H1 (cell line): ENCODE measurements around the gene SLCO4A1. TPM values are rescaled to one million over a fixed set of nuclear protein-coding genes. Genes with fewer than 3 reads are reported as not detected.
A peak's percentile ranks its signal among the peaks of the same experiment; 100 is the strongest.

Experiments
- CTCF ChIA-PET: fragments of 300-600 bp; sonication (Branson Sonifier 250); formaldehyde crosslinking; loops from one replicate; lab custom pipeline; 2021; ENCODE audit not compliant: partially characterized antibody; lab: Charles Lee
- POLR2A ChIA-PET: fragments of 300-600 bp; sonication (Branson Sonifier 250); formaldehyde crosslinking; loops from one replicate; lab custom pipeline; 2021; ENCODE audit warnings: inconsistent platforms; ENCODE audit not compliant: partially characterized antibody; lab: Charles Lee
- DNase-seq, 2 experiments: peaks; one replicate each; pipeline versions ENCODE4 v3.0.0 to v3.0.0-alpha.2; 2010 to 2022; ENCODE audit warnings: low spot score in 2 of 2, low read depth in 1 of 2, mixed read lengths in 1 of 2
- FAIRE-seq: peaks from 2 replicates; lab custom pipeline; 2011; peaks lifted over from hg19 to GRCh38; lab: Jason Lieb, UNC
- H2AFZ ChIP-seq: 2 replicates; pipeline ENCODE4 v1.8.1; 2012; ENCODE audit warnings: low read length, inconsistent platforms
- H2AK5ac ChIP-seq: 2 replicates; pipeline ENCODE4 v1.6.1; 2013; ENCODE audit warnings: low read depth, low read length
- H2BK120ac ChIP-seq: replicated peaks from 2 replicates; pipeline ENCODE3; 2013; ENCODE audit warnings: low read depth, low read length, inconsistent platforms
- H2BK12ac ChIP-seq: 2 replicates; pipeline ENCODE4 v1.6.1; 2013; ENCODE audit warnings: low read depth, low read length
- H2BK15ac ChIP-seq: 2 replicates; pipeline ENCODE4 v1.6.1; 2013; ENCODE audit warnings: low read length
- H2BK20ac ChIP-seq: 2 replicates; pipeline ENCODE4 v1.6.1; 2013; ENCODE audit warnings: low read length
- H2BK5ac ChIP-seq: 2 replicates; pipeline ENCODE4 v1.6.1; 2013; ENCODE audit warnings: low read depth, low read length
- H3K14ac ChIP-seq: 2 replicates; pipeline ENCODE4 v1.6.1; 2013; ENCODE audit warnings: inconsistent platforms; ENCODE audit not compliant: insufficient read length
- H3K18ac ChIP-seq: 2 replicates; pipeline ENCODE4 v1.6.1; 2013; ENCODE audit warnings: low read length; ENCODE audit errors: extremely low read depth
- H3K23ac ChIP-seq: 2 replicates; pipeline ENCODE4 v1.6.1; 2013; ENCODE audit warnings: inconsistent platforms; ENCODE audit not compliant: insufficient read length
- H3K23me2 ChIP-seq: 2 replicates; pipeline ENCODE4 v1.6.1; 2013; ENCODE audit warnings: low read depth, low read length
- H3K27ac ChIP-seq: 2 replicates; pipeline ENCODE4 v1.6.1; 2011; ENCODE audit warnings: low read depth, low read length, inconsistent platforms
- H3K27me3 ChIP-seq, 4 experiments: replicated peaks in 1 of 4; 1 replicate in 1 of 4; 2 replicates in 3 of 4; pipeline versions ENCODE4 v1.6.1 to v1.8.1; 2011 to 2013; ENCODE audit warnings: low read length in 3 of 4, mild to moderate bottlenecking in 3 of 4, inconsistent platforms in 2 of 4, mixed read lengths in 2 of 4, moderate library complexity in 1 of 4; ENCODE audit not compliant: control insufficient read depth in 3 of 4, insufficient read depth in 3 of 4; ENCODE audit errors: extremely low read depth in 1 of 4
- H3K36me3 ChIP-seq, 4 experiments: 2 replicates each; pipeline versions ENCODE4 v1.6.1 to v1.8.1; 2011 to 2013; ENCODE audit warnings: mild to moderate bottlenecking in 4 of 4, low read length in 3 of 4, moderate library complexity in 2 of 4, control low read depth in 1 of 4, inconsistent platforms in 1 of 4; ENCODE audit not compliant: insufficient read depth in 4 of 4, control insufficient read depth in 2 of 4
- H3K4ac ChIP-seq: replicated peaks from 2 replicates; pipeline ENCODE3; 2013; ENCODE audit warnings: low read length, low read depth, mixed read lengths, inconsistent platforms; ENCODE audit not compliant: insufficient read length
- H3K4me1 ChIP-seq, 4 experiments: replicated peaks in 1 of 4; 1 replicate in 1 of 4; 2 replicates in 3 of 4; pipeline versions ENCODE4 v1.6.1 to v1.8.1; 2011 to 2013; ENCODE audit warnings: low read length in 3 of 4, inconsistent platforms in 2 of 4, mixed read lengths in 1 of 4; ENCODE audit not compliant: insufficient read depth in 4 of 4, control insufficient read depth in 3 of 4
- H3K4me2 ChIP-seq, 2 experiments: 2 replicates each; pipeline versions ENCODE4 v1.6.1 to v1.8.1; 2011 to 2013; ENCODE audit warnings: low read depth in 2 of 2, low read length in 2 of 2, control low read depth in 1 of 2, inconsistent platforms in 1 of 2, mild to moderate bottlenecking in 1 of 2; ENCODE audit not compliant: insufficient read depth in 1 of 2
- H3K4me3 ChIP-seq, 4 experiments: fragments of 200-600, 300-600 bp in 1 of 4; sonication (generic), shearing (Covaris generic), sonication (Bioruptor Twin) in 1 of 4; 2 replicates each; pipeline versions ENCODE4 v1.5.1 to v1.8.1; 2011 to 2016; ENCODE audit warnings: low read length in 4 of 4, low read depth in 3 of 4, control low read depth in 2 of 4, inconsistent platforms in 2 of 4, mild to moderate bottlenecking in 2 of 4, mixed read lengths in 1 of 4, moderate library complexity in 1 of 4; ENCODE audit not compliant: insufficient read depth in 2 of 4; ENCODE audit errors: extremely low read depth in 1 of 4
- H3K56ac ChIP-seq: replicated peaks from 2 replicates; pipeline ENCODE3; 2013; ENCODE audit warnings: low read depth, mild to moderate bottlenecking, mixed read lengths, low read length, inconsistent platforms; ENCODE audit not compliant: insufficient read length
- H3K79me1 ChIP-seq: 2 replicates; pipeline ENCODE4 v1.6.1; 2013; ENCODE audit warnings: low read depth, low read length, control low read depth
- H3K79me2 ChIP-seq, 2 experiments: 2 replicates each; pipeline versions ENCODE4 v1.6.1 to v1.8.1; 2012 to 2013; ENCODE audit warnings: low read length in 2 of 2, mild to moderate bottlenecking in 2 of 2, inconsistent platforms in 1 of 2; ENCODE audit not compliant: insufficient read depth in 2 of 2, control insufficient read depth in 1 of 2
- H3K9ac ChIP-seq, 4 experiments: replicated peaks in 1 of 4; 1 replicate in 1 of 4; 2 replicates in 3 of 4; pipeline versions ENCODE4 v1.6.1 to v1.8.1; 2011 to 2013; ENCODE audit warnings: low read depth in 3 of 4, low read length in 3 of 4, control low read depth in 2 of 4, mild to moderate bottlenecking in 2 of 4, moderate library complexity in 2 of 4, inconsistent platforms in 1 of 4; ENCODE audit errors: extremely low read depth in 1 of 4
- H3K9me3 ChIP-seq, 2 experiments: 2 replicates each; pipeline versions ENCODE4 v1.6.1 to v1.8.1; 2012 to 2013; ENCODE audit warnings: mild to moderate bottlenecking in 2 of 2, moderate library complexity in 2 of 2, control low read depth in 1 of 2, inconsistent platforms in 1 of 2, low read depth in 1 of 2, low read length in 1 of 2, mixed read lengths in 1 of 2; ENCODE audit not compliant: insufficient read depth in 2 of 2
- H4K20me1 ChIP-seq, 2 experiments: replicated peaks in 1 of 2; 2 replicates each; pipeline versions ENCODE3 to v1.8.1; 2011 to 2013; ENCODE audit warnings: inconsistent platforms in 2 of 2, low read length in 2 of 2, mild to moderate bottlenecking in 1 of 2; ENCODE audit not compliant: insufficient read depth in 2 of 2, control insufficient read depth in 1 of 2
- H4K5ac ChIP-seq: 2 replicates; pipeline ENCODE4 v1.6.1; 2013; ENCODE audit warnings: low read length, low read depth, mixed read lengths, inconsistent platforms; ENCODE audit not compliant: insufficient read length
- H4K8ac ChIP-seq: 2 replicates; pipeline ENCODE4 v1.8.0; 2013; ENCODE audit warnings: mild to moderate bottlenecking, moderate library complexity, low read length, inconsistent platforms; ENCODE audit not compliant: insufficient read depth; ENCODE audit errors: extremely low read depth
- H4K91ac ChIP-seq: replicated peaks from 2 replicates; pipeline ENCODE3; 2013; ENCODE audit warnings: low read length, mixed read lengths, inconsistent platforms; ENCODE audit not compliant: insufficient read length
- ASH2L ChIP-seq: fragments of 200-600, 300-600 bp; sonication (generic); IDR thresholded peaks from one replicate; pipeline ENCODE4 v1.7.1; 2017; ENCODE audit warnings: low read length
- BACH1 ChIP-seq: IDR thresholded peaks from 2 replicates; pipeline ENCODE4 v1.6.1; 2012; ENCODE audit warnings: low read length, improper control_type of control experiment
- BCL11A ChIP-seq, 2 experiments: IDR thresholded peaks; one replicate each; pipeline ENCODE4 v1.6.1; 2011; ENCODE audit warnings: low read depth in 2 of 2, low read length in 2 of 2, mild to moderate bottlenecking in 2 of 2
- CEBPB ChIP-seq: IDR thresholded peaks from 2 replicates; pipeline ENCODE4 v1.6.1; 2012; ENCODE audit warnings: low read depth, low read length
- CTBP2 ChIP-seq: IDR thresholded peaks from 2 replicates; pipeline ENCODE4 v1.7.0; 2011; ENCODE audit warnings: borderline replicate concordance, mild to moderate bottlenecking, moderate library complexity, mixed read lengths, low read length; ENCODE audit not compliant: insufficient read depth, insufficient read length
- E2F6 ChIP-seq: IDR thresholded peaks from 2 replicates; pipeline ENCODE4 v1.6.1; 2012; ENCODE audit warnings: inconsistent platforms
- EZH2 ChIP-seq: fragments of 200-600 bp; sonication (generic); IDR thresholded peaks from 2 replicates; pipeline ENCODE4 v1.7.1; 2012; ENCODE audit warnings: low read depth, mild to moderate bottlenecking, moderate library complexity, low read length, inconsistent platforms; ENCODE audit not compliant: severe bottlenecking
- GTF2F1 ChIP-seq: IDR thresholded peaks from 2 replicates; pipeline ENCODE4 v1.6.1; 2012; ENCODE audit warnings: low read depth, low read length, improper control_type of control experiment, borderline replicate concordance
- NANOG ChIP-seq: IDR thresholded peaks from 2 replicates; pipeline ENCODE4 v1.6.1; 2011; ENCODE audit warnings: low read length, low read depth, mild to moderate bottlenecking, inconsistent platforms; ENCODE audit not compliant: insufficient read depth, poor library complexity, severe bottlenecking
- POLR2A ChIP-seq, 2 experiments: IDR thresholded peaks; 1 replicate in 1 of 2; 2 replicates in 1 of 2; pipeline ENCODE4 v1.6.1; 2011; ENCODE audit warnings: low read depth in 2 of 2, low read length in 2 of 2, mild to moderate bottlenecking in 2 of 2; ENCODE audit errors: control extremely low read depth in 1 of 2
- SIRT6 ChIP-seq: IDR thresholded peaks from one replicate; pipeline ENCODE4 v1.7.1; 2012; ENCODE audit warnings: low read length, inconsistent platforms
- SIX5 ChIP-seq: IDR thresholded peaks from 2 replicates; pipeline ENCODE4 v1.6.1; 2011; ENCODE audit warnings: mild to moderate bottlenecking, low read depth, low read length
- TAF7 ChIP-seq: optimal IDR thresholded peaks from 2 replicates; pipeline ENCODE3; 2011; ENCODE audit warnings: low read depth, mild to moderate bottlenecking, inconsistent platforms, low read length, moderate library complexity, borderline replicate concordance
- WGBS, 2 experiments: shearing (Covaris generic) in 1 of 2; methylation state at CpG; one replicate each; pipeline versions ENCODE4 v1.1.6 to v1.1.7; 2013 to 2015; ENCODE audit warnings: low lambda C conversion rate in 2 of 2, mixed read lengths in 2 of 2, inconsistent platforms in 1 of 2, low coverage in 1 of 2, missing lambda C conversion rate in 1 of 2; ENCODE audit not compliant: insufficient replicate concordance in 2 of 2, insufficient coverage in 1 of 2, insufficient read length in 1 of 2; ENCODE audit errors: extremely low coverage in 1 of 2, missing lambda C conversion rate in 1 of 2; 5-methylcytosine and 5-hydroxymethylcytosine counted together
- polyA plus RNA-seq, 7 experiments: library from polyadenylated mRNA; depleted of rRNA in 3 of 7; stranded (reverse) in 5 of 7; unstranded in 2 of 7; fragments of >200 nt in 5 of 7; fragments of 200-250 nt in 2 of 7; gene quantifications; 1 replicate in 5 of 7; 2 replicates in 1 of 7; 4 replicates in 1 of 7; pipeline versions ENCODE4 v1.2.1 to v1.2.3, GENCODE V29; 2011 to 2013; ENCODE audit warnings: missing spikeins in 2 of 7, mixed read lengths in 2 of 7
- total RNA-seq: library from RNA; stranded (reverse); fragmentation: NEBNext Ultra II Directional; extraction: Animal tissue kit (Norgen Biotek cat#: 25700); gene quantifications from 2 replicates; pipeline ENCODE4 v1.2.1, GENCODE V29; 2021

Gene SLCO4A1
- total and polyA plus RNA-seq, 2 of the 8 experiments (the other 6 are each of a cell fraction or from before 2014, with no cell fraction given): 10.5 to 18.5 TPM

GRCh38 chr20:62648318-62648995 is 6.2 kb downstream of the SLCO4A1 start:
- Histone ChIP-seq H3K36me3 (no peaks in the 10 kb centered on the region), H3K79me1 (peaks cover 25% of the 10 kb centered on the region), H3K4ac (no peak overlapping the region), H3K23me2 (peaks cover under 1% of the 10 kb centered on the region; the same call in 1 of the 2 replicates), H3K23ac (no peak overlapping the region), H2AFZ (no peak overlapping the region), H4K8ac (peak overlapping the region; percentile 28; the same call in 1 of the 2 replicates), H3K18ac (no peak overlapping the region), H2AK5ac (no peak overlapping the region), H3K4me2 (no peak overlapping the region), H3K9me3 (no peaks in the 10 kb centered on the region), H3K9ac (no peak overlapping the region), H3K79me2 (peaks cover 5 to 28% of the 10 kb centered on the region in 2 experiments; a peak in 2 of 4 replicates), H2BK12ac (no peak overlapping the region), H3K27me3 (peaks cover 0 to 15% (median 9%) of the 10 kb centered on the region in 4 experiments; a peak in 5 of 7 replicates), H2BK15ac (no peak overlapping the region), H3K27ac (no peak overlapping the region), H2BK5ac (no peak overlapping the region), H2BK20ac (no peak overlapping the region), H3K56ac (no peak overlapping the region), H3K4me3 (no peak overlapping the region), H3K4me1 (peaks cover 0 to 20% (median 9%) of the 10 kb centered on the region in 4 experiments; a peak in 6 of 7 replicates), H4K91ac (no peak overlapping the region), H4K20me1 (peaks cover 23 to 50% of the 10 kb centered on the region in 2 experiments), H4K5ac (no peak overlapping the region), H3K14ac (no peak overlapping the region), H2BK120ac (no peak overlapping the region)
- CTCF ChIA-PET: interaction anchor here (0.6 to 1.7 kb wide), 6 partner anchors 20 to 245 kb away, joined by 3 to 4 read pairs (median 3); no protein-coding TSS in a partner anchor
- DNase-seq: no peak
- no peak for FAIRE-seq
- WGBS, 2 experiments: 89% methylated on average over 14 of the region's 21 CpGs; no CpG with 5 or more reads in 1 of the 2 experiments
- POLR2A ChIA-PET: no interaction called here
- no peak for TF ChIP-seq CEBPB
- TF ChIP-seq SIRT6: no peak
- no peak for TF ChIP-seq POLR2A (IDR thresholded peaks at IDR 0.05; ENCODE audit: control extremely low read depth in 1 of 2, low read depth in 2 of 2, low read length in 2 of 2)
- TF ChIP-seq BACH1: no peak
- no peak for TF ChIP-seq TAF7
- TF ChIP-seq EZH2: no peak
- TF ChIP-seq GTF2F1: no peak
- TF ChIP-seq ASH2L: no peak
- TF ChIP-seq E2F6: no peak
- no peak for TF ChIP-seq NANOG
- TF ChIP-seq SIX5: no peak
- TF ChIP-seq CTBP2: no peak
- TF ChIP-seq BCL11A (IDR thresholded peaks at IDR 0.05; ENCODE audit: low read depth in 2 of 2, low read length in 2 of 2): no peak
